Mucosa of stomach (tissue), 1 donor: ENCODE results near the gene CTAG1A.
"Not testable (repeated sequence)": the region's sequence is repeated elsewhere in the genome, so short reads cannot be mapped to it uniquely, and the experiment has no call there.

Experiments used
- H3K27me3 ChIP-seq: one replicate; pipeline ENCODE4 v1.7.0; 2013; ENCODE audit warnings: mild to moderate bottlenecking, low read length; ENCODE audit not compliant: control insufficient read depth, insufficient read depth
- H3K36me3 ChIP-seq: one replicate; pipeline ENCODE4 v1.7.0; 2013; ENCODE audit warnings: low read length; ENCODE audit not compliant: control insufficient read depth, insufficient read depth
- H3K4me1 ChIP-seq: one replicate; pipeline ENCODE4 v1.7.0; 2013; ENCODE audit warnings: mild to moderate bottlenecking, low read length; ENCODE audit not compliant: control insufficient read depth, insufficient read depth
- H3K4me3 ChIP-seq: one replicate; pipeline ENCODE4 v1.7.0; 2013; ENCODE audit warnings: low read length
- H3K9ac ChIP-seq: one replicate; pipeline ENCODE4 v1.7.0; 2013; ENCODE audit warnings: mild to moderate bottlenecking, low read length, moderate library complexity
- H3K9me3 ChIP-seq: one replicate; pipeline ENCODE4 v1.7.0; 2013; ENCODE audit warnings: mild to moderate bottlenecking, low read length, moderate library complexity; ENCODE audit not compliant: control insufficient read depth
- donor health status: Pancreatic carcinoma.

CTAG1A gene

DNA sequence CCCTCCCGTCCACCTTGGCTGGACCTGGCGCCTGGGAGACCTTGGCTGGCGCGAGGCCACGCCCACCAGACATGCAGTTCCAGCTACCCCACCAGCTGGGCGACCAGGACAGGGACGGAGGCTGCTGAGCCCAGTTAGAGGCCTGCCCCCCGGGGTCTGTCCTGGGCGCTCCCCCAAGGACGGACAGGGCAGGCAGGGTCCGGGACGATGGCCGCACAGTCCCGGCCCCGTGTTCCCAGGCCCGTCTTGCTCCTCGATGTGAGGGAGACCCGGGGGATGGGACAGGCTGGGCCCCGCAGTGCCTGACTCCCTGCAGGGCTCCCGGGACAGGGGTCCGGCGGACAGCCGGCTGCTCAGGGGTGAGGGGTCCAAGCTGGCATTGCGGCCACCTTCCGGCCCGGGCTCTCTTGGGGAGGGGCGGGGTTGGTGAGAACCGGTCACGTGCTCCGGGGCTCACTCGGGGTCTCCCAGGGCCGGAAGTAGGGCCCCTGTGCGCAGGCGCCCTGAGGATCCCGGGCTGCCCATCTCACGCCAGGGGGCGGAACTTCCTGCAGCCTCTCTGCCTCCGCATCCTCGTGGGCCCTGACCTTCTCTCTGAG lies at the start of gene CTAG1A:
CTAG1A (plus strand) TSS at position 549 of the 599 bp plus-strand sequence. CDS start 74 bp downstream, outside the sequence.
- H3K27me3 ChIP-seq, H3K9ac ChIP-seq, H3K4me3 ChIP-seq, H3K4me1 ChIP-seq, H3K36me3 ChIP-seq, H3K9me3 ChIP-seq: not testable (repeated sequence)

DNA sequence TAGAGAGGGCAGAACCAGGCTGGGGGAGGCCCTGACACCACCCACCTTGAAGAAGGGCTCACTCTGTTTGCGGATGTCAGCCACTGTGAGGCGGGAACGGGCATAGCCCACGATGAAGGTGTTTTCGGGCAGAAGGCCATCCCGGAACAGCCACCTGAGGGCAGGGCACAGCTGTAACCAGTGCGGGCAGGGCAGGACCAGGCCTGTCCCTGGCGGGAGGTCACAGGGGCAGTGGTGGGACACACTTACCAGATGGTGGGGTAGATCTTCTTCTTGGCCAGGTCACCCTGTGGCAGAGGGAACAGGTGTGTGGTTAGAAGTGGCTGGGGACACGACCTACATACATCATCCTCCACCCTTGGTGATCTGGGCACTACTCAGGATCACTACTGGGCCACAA lies 49.0 kb upstream of the CTAG1A start:
- no peaks in the 10 kb centered on the region for H3K9me3 ChIP-seq
- no peak overlapping the region for H3K9ac ChIP-seq
- H3K4me1 ChIP-seq, result peaks cover 8% of the 10 kb centered on the region
- H3K36me3 ChIP-seq, result no peaks in the 10 kb centered on the region
- no peak overlapping the region for H3K4me3 ChIP-seq
- H3K27me3 ChIP-seq, result no peaks in the 10 kb centered on the region

DNA sequence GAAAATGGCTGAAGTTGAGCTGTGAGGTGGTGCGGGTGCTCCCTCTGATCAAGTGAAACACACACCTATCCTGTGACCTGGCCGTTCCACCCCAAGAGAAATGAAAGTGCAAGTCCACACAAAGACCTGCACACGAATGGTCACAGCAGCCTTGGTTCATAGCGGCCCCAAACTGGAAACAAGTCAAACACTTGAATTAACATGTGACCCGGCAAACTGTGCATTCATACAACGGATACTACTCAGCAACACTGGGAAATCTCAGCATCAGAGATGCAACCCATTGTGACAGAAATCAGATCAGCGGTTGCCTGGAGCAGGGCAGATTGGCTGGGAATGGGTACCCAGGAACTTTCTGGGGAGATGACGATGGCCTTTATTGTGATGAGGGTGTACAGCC lies 45.9 kb upstream of the CTAG1A start:
- H3K9me3 ChIP-seq, result no peaks in the 10 kb centered on the region
- no peaks in the 10 kb centered on the region for H3K36me3 ChIP-seq
- no peak overlapping the region for H3K9ac ChIP-seq
- peaks cover 31% of the 10 kb centered on the region for H3K4me1 ChIP-seq
- H3K4me3 ChIP-seq, result no peak overlapping the region
- H3K27me3 ChIP-seq, result no peaks in the 10 kb centered on the region

DNA sequence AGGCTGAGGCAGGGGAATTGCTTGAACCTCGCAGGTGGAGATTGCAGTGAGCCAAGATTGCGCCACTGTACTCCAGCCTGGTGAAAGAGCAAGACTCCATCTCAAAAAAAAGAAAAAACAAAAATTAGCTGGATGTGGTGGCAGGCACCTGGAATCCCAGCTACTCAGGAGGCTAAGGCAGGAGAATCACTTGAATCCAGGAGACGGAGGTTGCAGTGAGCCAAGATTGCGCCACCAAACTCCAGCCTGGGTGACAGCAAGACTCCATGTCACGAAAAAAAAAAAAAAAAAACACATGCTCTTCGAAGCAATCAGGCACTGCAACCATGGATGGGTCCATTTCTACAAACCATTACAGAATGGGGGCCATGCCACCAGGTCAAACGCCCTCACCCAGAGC lies 44.6 kb upstream of the CTAG1A start:
- peaks cover 27% of the 10 kb centered on the region for H3K4me1 ChIP-seq
- H3K4me3 ChIP-seq, H3K9me3 ChIP-seq, H3K9ac ChIP-seq, H3K27me3 ChIP-seq, H3K36me3 ChIP-seq: not testable (repeated sequence)

DNA sequence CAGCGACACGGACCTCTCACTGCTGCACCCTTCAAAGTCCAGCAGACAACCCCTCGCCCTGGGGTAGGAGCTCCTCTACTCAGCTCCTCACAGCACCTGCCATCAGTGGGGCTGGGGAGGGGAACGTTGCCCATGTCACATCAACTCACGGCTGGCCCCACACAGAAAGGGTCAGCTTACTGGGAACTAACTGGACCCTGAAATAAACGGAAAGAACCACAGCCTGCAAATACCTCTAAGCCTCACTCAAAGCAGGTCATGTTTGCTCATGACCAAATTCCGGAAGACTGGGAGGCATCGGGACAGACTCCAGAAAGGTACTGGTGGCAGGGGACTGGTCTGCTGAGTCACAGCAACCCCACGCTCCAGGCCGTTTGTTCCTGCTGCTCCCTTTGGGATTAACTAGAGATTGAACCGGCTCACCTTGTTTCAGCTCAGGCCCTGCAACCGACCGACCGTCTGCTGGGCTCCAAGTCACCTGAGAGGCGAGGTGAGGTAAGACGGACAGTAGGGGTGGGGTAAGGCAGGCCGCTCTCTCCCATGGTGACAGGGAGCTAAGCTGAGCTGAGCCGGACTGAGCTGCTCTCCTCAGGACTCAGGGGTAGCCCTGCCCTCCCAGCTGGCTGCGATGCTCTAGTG lies 43.9 kb upstream of the CTAG1A start:
- Histone ChIP-seq H3K9ac (peak overlapping the region; percentile 43), H3K4me3 (no peak overlapping the region), H3K9me3 (no peaks in the 10 kb centered on the region), H3K27me3 (no peaks in the 10 kb centered on the region), H3K36me3 (no peaks in the 10 kb centered on the region), H3K4me1 (peaks cover 27% of the 10 kb centered on the region)

DNA sequence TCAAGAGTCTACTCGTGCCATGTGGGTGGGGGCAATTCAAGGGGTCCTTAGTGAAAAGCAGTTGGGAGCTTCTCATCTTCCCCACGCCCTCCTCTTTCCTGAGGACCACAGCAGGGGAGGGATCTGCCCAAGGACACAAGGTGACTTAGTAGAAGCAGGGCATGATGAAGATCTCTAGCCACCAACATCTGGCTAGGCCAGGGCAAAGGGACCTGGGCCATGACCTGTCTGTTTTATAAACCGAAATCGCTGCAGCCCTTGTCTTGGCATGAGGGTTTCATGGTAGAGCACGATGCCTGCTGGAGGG lies 43.4 kb upstream of the CTAG1A start:
- no peaks in the 10 kb centered on the region for H3K9me3 ChIP-seq
- H3K9ac ChIP-seq, result peak overlapping the region; percentile 43
- H3K4me3 ChIP-seq, result no peak overlapping the region
- H3K27me3 ChIP-seq, result no peaks in the 10 kb centered on the region
- no peaks in the 10 kb centered on the region for H3K36me3 ChIP-seq
- H3K4me1 ChIP-seq, result peaks cover 27% of the 10 kb centered on the region

DNA sequence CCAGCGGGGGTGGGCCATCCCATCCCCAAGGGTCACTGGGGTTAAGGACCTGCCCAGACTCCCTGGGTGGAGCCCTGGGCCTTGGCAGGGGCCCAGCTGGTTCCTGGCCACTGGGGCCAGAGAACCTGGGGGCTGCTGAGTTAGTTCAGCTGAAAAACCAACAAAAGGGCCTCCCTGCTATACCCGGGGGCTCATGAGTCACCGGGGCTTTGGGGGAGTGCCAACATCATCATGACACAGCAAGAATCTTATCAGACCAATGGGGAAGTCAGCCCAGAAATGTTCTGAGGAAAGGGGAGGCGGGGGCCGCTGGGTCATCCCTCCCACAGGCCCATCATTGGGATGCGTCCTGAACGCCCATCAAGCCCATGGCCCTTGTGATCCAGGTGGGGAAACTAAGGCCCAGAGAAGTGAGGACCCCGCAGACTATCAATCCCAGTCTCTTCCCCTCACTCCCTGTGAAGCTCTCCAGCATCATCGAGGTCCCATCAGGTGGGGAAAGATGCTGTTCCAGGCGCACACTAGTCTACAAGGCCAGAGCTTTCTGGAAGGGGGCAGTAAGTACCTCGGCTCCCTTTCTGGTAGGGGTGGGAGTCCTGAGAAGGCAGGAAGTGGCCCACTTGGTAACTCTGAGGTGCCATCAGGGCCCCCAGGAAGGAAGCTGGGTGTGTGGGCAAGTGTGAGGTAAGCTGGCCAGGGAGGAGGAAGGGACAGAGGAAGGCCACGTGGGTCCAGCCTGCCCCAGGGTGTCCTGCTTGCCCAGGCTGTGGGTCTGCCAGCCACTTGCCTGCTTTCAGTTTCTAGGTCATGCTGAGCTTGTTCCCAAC lies 42.8 kb upstream of the CTAG1A start:
- Histone ChIP-seq H3K4me3 (no peak overlapping the region), H3K9ac (peak overlapping the region; percentile 43)

DNA sequence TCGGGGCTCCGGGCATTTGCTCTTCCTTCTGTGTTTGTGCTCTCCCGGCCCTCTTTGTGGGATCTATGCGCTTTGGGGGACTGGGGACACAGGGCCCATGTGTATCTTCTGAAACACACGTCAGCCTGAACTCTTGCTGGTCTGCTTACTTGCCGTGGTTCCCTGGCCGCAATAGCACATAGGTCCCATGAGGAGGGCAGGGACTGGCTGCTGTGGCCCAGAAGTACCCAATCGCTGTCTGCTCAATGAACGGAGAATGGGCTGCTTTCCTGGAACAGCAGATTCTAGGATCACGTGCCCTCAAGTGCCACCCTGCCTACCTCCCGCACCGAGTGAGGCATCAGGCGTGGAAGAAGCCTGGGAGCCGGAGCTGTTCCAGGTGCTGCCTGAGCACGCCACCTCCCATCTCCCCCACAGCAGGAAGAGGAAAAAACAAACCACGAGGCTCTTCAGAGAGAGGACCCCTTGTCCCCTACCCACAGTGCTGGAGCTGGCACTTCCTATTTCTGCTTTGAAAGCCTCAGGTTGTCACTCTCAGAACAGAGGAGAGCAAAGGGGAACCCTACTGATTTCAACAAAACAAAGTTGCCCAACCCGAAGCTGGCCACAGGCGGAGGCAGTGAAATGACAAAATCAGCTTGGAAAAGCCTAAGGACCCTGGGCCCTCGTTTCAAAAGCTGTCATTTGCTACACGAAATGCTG lies 42.1 kb upstream of the CTAG1A start:
- no peak overlapping the region for H3K4me3 ChIP-seq
- no peaks in the 10 kb centered on the region for H3K27me3 ChIP-seq
- H3K4me1 ChIP-seq, result peaks cover 27% of the 10 kb centered on the region
- H3K9ac ChIP-seq, result no peak overlapping the region
- H3K9me3 ChIP-seq, result no peaks in the 10 kb centered on the region
- no peaks in the 10 kb centered on the region for H3K36me3 ChIP-seq

More for the DNA sequence above, 42.8 kb upstream of the CTAG1A start:
- H3K27me3 ChIP-seq, result no peaks in the 10 kb centered on the region
- no peaks in the 10 kb centered on the region for H3K9me3 ChIP-seq
- peaks cover 27% of the 10 kb centered on the region for H3K4me1 ChIP-seq
- H3K36me3 ChIP-seq, result no peaks in the 10 kb centered on the region

DNA sequence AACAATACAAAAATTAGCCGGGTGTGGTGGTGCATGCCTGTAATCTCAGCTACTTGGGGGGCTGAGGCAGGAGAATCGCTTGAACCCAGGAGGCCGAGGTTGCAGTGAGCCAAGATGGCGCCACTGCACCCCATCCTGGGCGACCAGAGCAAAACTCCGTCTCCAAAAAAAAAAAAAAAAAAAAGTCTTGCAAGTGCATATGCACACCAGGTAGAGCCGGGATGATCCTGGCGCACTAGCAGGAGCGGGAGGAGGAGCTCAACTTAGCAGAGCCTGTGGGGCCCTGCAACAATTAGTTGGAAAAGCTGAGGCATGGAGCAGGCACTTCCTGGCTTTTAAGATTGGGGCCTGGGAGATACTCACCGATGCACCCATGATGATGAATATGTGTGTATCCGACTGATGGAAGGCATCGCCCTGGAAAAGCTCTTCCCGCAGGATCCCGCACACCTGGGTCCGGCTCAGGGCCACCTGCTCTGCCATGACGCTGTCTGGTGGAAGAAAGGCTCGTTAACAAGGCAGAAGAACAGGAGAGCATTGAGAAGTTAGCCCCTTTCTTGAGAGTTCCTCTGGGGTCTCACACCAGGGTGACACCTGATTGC lies 39.2 kb upstream of the CTAG1A start:
- H3K9me3 ChIP-seq, result no peaks in the 10 kb centered on the region
- H3K27me3 ChIP-seq, result no peaks in the 10 kb centered on the region
- no peaks in the 10 kb centered on the region for H3K36me3 ChIP-seq
- no peak overlapping the region for H3K4me3 ChIP-seq
- H3K9ac ChIP-seq, result peak overlapping the region; percentile 42
- H3K4me1 ChIP-seq, result peaks cover 24% of the 10 kb centered on the region

DNA sequence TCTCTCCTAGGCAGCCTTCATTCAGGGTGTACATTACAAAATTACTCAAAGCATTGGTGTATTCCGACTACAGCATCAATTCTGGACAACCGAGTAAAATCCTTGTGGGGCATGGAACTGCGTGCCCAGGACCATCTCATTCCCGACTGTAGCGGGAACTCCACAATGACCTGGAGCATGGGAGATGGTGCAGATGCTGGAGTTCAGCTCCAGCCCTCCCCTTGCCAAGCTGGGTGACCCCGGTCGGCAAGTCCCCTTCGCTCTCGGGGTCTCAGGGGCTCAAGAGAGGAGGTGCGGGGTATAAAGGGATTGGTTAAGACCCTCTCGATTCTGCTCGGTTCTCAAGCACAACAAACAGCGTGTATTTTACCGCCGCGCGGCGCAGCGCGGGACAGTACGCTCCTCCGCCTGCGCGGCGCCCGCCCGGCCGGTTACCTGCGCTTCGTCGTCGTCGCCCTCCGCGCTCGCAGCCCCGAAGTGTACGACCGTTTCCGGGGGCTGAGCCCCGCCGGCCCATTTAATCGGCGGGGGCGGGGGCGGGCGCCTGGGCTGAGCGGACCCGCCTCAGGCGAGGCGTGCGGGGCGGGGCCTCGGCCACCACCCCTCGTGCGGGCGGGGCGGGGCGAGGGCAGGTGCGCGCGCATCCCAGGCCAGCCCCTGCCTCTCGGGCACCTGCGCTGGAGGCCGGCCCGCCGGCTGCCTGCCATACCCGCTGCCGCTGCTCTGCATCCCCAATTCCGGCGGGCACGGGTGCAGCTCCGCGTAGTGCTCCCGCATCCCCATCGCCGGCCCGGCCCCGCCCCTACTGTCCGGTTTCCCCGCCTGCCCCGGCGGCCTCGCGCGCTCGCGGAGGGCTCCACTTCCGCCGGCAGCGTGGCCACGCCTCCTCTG lies 38.3 kb upstream of the CTAG1A start, which contains the start of gene G6PD:
G6PD (minus strand) TSS at position 493 of the 891 bp plus-strand sequence. CDS start 691 bp downstream, outside the sequence.
- Histone ChIP-seq H3K9ac (peak within 1 kb of the TSS; percentile 83), H3K4me1 (peaks cover 16% of the 10 kb centered on the region), H3K9me3 (no peaks in the 10 kb centered on the region), H3K4me3 (peak within 1 kb of the TSS; percentile 82), H3K27me3 (no peaks in the 10 kb centered on the region), H3K36me3 (no peaks in the 10 kb centered on the region)
